OCI-LY7 (cell line): Measurements from ENCODE around the gene REPIN1. TPM values are rescaled to one million over a fixed set of nuclear protein-coding genes. Genes with fewer than 3 reads are reported as not detected.

Experiments
- BruUV-seq: library from RNA; stranded (reverse); fragments of 400-500 nt; replicated peaks from 2 replicates; lab custom pipeline; 2021; lab: Mats Ljungman, UMichigan
- CTCF ChIA-PET: fragments of 300-600 bp; sonication (Branson Sonifier 250); formaldehyde crosslinking; loops from one replicate; lab custom pipeline; 2022; ENCODE audit warnings: antibody characterized with exemption; ENCODE audit not compliant: unreplicated experiment; lab: Charles Lee
- POLR2A ChIA-PET: fragments of 300-600 bp; sonication (Branson Sonifier 250); formaldehyde crosslinking; loops from one replicate; lab custom pipeline; 2022; ENCODE audit warnings: antibody characterized with exemption; lab: Charles Lee
- DNase-seq: peaks from one replicate; pipeline ENCODE4 v3.0.0-alpha.2; 2015; ENCODE audit warnings: low spot score
- H2AFZ ChIP-seq: fragments of 200-600 bp; sonication (generic), shearing (Covaris generic); 2 replicates; pipeline ENCODE4 v1.6.1; 2014; ENCODE audit warnings: mild to moderate bottlenecking, antibody characterized with exemption, low read length, moderate library complexity
- H3K27ac ChIP-seq: fragments of 200-600 bp; sonication (generic); 2 replicates; pipeline ENCODE4 v1.5.1; 2014; ENCODE audit warnings: mixed run types, low read depth, mild to moderate bottlenecking, moderate library complexity, low read length, inconsistent platforms; ENCODE audit not compliant: poor library complexity, severe bottlenecking
- H3K36me3 ChIP-seq: fragments of 200-600 bp; sonication (generic); 2 replicates; pipeline ENCODE4 v1.6.1; 2014; ENCODE audit warnings: mild to moderate bottlenecking, antibody characterized with exemption, low read length, moderate library complexity, mixed read lengths; ENCODE audit not compliant: insufficient read depth
- H3K4me1 ChIP-seq: fragments of 200-600 bp; sonication (generic); 2 replicates; pipeline ENCODE4 v1.5.1; 2014; ENCODE audit warnings: mild to moderate bottlenecking, low read length; ENCODE audit not compliant: insufficient read depth, poor library complexity, severe bottlenecking
- H3K4me2 ChIP-seq: fragments of 200-600 bp; sonication (generic); 2 replicates; pipeline ENCODE4 v1.6.1; 2014; ENCODE audit warnings: mild to moderate bottlenecking, low read length
- H3K4me3 ChIP-seq: fragments of 200-600 bp; sonication (generic); 2 replicates; pipeline ENCODE4 v1.5.1; 2014; ENCODE audit warnings: mild to moderate bottlenecking, low read depth, low read length; ENCODE audit not compliant: poor library complexity, severe bottlenecking
- H3K79me2 ChIP-seq: fragments of 200-600 bp; sonication (generic); 2 replicates; pipeline ENCODE4 v1.6.1; 2016; ENCODE audit warnings: low read depth, mild to moderate bottlenecking, low read length, moderate library complexity, mixed read lengths; ENCODE audit not compliant: insufficient read depth
- H3K9me2 ChIP-seq: fragments of 200-600 bp; sonication (generic); 2 replicates; pipeline ENCODE4 v1.6.1; 2016; ENCODE audit warnings: mild to moderate bottlenecking, low read length, mixed read lengths; ENCODE audit not compliant: insufficient read depth
- H3K9me3 ChIP-seq: fragments of 200-600 bp; sonication (generic); 2 replicates; pipeline ENCODE4 v1.6.1; 2014; ENCODE audit warnings: mild to moderate bottlenecking, mixed run types, low read length, mixed read lengths
- H4K20me1 ChIP-seq: fragments of 200-600 bp; sonication (generic); 2 replicates; pipeline ENCODE4 v1.6.1; 2014; ENCODE audit warnings: mild to moderate bottlenecking, antibody characterized with exemption, low read length, moderate library complexity, mixed read lengths; ENCODE audit not compliant: insufficient read depth
- CTCF ChIP-seq: fragments of 200-600 bp; sonication (generic); conservative IDR thresholded peaks from 2 replicates; pipeline ENCODE4 v1.5.1; 2014; ENCODE audit warnings: mild to moderate bottlenecking, antibody characterized with exemption, low read length, moderate library complexity, mixed read lengths
- EZH2phosphoT487 ChIP-seq: fragments of 200-600 bp; sonication (generic); IDR thresholded peaks from 2 replicates; pipeline ENCODE4 v1.6.1; 2018; ENCODE audit warnings: low read depth, borderline replicate concordance, mild to moderate bottlenecking, mixed run types, antibody characterized with exemption, low read length, moderate library complexity, mixed read lengths
- intact Hi-C: fragments of 100-400 bp; cut with micrococcal nuclease; formaldehyde crosslinking; loops from one replicate; pipeline ENCODE4 v1.10.0; 2022; ENCODE audit not compliant: unreplicated experiment
- total RNA-seq, 2 experiments: library from RNA; depleted of rRNA in 1 of 2; stranded (reverse); fragments of >200 nt in 1 of 2; shearing (Covaris generic) in 1 of 2; gene quantifications; 2 replicates each; pipeline ENCODE4 v1.2.3, GENCODE V29; 2014 to 2022

The REPIN1 gene
- total RNA-seq, 2 experiments from 2014 or later, result 19.0 to 46.2 TPM

- no peaks in the 10 kb centered on the region for H3K9me3 ChIP-seq
- intact Hi-C loops, result no loop called here
- no TSS peak for BruUV-seq
- no peak overlapping the region for H3K4me3 ChIP-seq
- H3K27ac ChIP-seq, result no peak overlapping the region
- H3K9me2 ChIP-seq, result no peaks in the 10 kb centered on the region
- H3K79me2 ChIP-seq, result no peaks in the 10 kb centered on the region
- H2AFZ ChIP-seq, result no peak overlapping the region
- TF ChIP-seq CTCF, result no peak
- no peak for TF ChIP-seq EZH2phosphoT487
- no peaks in the 10 kb centered on the region for H4K20me1 ChIP-seq
- no peaks in the 10 kb centered on the region for H3K36me3 ChIP-seq
- ChIA-PET POLR2A (interaction anchor here (0.7 kb wide), 1 partner anchor 79 kb away, joined by 3 read pairs; no protein-coding TSS in a partner anchor), CTCF (no interaction called here)
- no peak overlapping the region for H3K4me2 ChIP-seq
- no peaks in the 10 kb centered on the region for H3K4me1 ChIP-seq
- no peak for DNase-seq
Observed at GRCh38 chr7:150337179-150337578, 31.4 kb upstream of the REPIN1 start.

DNA sequence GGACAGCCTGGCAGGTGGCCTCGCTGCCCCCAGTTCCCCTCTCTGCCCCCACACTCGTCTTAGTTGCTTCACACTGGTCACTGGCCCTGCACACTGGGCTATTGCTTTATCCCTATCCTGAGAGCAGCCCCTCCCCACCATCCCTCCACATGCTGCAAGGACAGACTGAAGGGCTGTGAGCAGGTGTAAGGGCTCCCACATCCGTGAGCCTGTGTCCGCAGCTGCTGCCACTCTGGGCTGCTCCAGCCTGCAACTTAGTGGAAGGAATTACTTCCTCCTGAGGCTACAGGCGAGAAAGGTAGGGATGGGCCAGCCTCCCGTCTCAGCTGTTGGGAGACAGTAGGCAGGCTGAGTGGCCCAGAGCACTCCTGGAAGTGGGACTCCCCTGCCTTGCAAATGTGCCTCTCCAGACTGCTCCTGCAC is 31.0 kb upstream of the REPIN1 start:
- Histone ChIP-seq H3K79me2 (no peaks in the 10 kb centered on the region), H3K9me2 (no peaks in the 10 kb centered on the region), H3K4me1 (no peaks in the 10 kb centered on the region), H3K4me2 (no peak overlapping the region), H3K27ac (no peak overlapping the region), H3K4me3 (no peak overlapping the region), H3K36me3 (no peaks in the 10 kb centered on the region), H2AFZ (no peak overlapping the region), H4K20me1 (no peaks in the 10 kb centered on the region), H3K9me3 (no peaks in the 10 kb centered on the region)
- TF ChIP-seq CTCF (no peak), EZH2phosphoT487 (no peak)
- ChIA-PET CTCF (no interaction called here), POLR2A (interaction anchor here (0.7 kb wide), 1 partner anchor 78 kb away, joined by 3 read pairs; no protein-coding TSS in a partner anchor)
- BruUV-seq, result no TSS peak
- DNase-seq, result no peak
- intact Hi-C loops, result no loop called here

DNA sequence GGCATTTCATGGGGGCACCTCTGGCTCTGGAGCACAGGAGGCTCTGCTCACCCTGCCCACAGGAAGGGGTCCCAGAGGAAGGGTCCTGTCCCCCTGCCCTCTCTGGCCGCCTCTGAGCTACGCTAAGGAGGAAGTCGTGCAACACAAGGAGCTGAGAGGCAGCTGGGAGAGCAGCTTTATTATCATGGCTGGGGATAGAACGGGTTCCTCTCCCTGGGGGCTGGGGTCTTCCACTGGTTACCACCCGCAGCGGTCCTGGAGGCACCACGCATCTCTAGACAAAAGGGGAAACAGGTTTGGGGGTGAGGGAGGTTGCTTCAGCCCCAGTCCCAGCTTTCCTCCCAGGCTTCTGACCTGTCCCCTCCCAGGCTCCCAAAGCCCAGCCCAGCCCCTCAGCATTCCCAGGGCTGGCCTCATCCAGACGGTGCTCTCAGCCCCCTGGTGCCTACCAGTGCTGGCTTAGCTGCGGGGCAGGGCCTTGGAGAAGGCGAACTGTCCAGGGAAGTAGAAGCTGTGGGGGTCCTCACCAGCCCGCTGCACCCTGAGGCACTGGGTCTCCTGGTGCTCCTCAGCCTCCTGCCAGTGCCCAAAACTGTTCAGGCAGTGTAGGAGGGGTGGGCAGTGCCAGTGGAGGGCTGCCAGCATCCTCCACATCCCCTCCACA is 30.3 kb upstream of the REPIN1 start:
- H3K4me2 ChIP-seq, result no peak overlapping the region
- H2AFZ ChIP-seq, result no peak overlapping the region
- no peaks in the 10 kb centered on the region for H3K79me2 ChIP-seq
- DNase-seq, result no peak
- BruUV-seq, result no TSS peak
- POLR2A ChIA-PET, result no interaction called here
- H3K9me3 ChIP-seq, result no peaks in the 10 kb centered on the region
- intact Hi-C loops, result no loop called here
- H3K36me3 ChIP-seq, result no peaks in the 10 kb centered on the region
- no peaks in the 10 kb centered on the region for H4K20me1 ChIP-seq
- CTCF ChIA-PET, result no interaction called here
- H3K4me1 ChIP-seq, result no peaks in the 10 kb centered on the region
- no peak overlapping the region for H3K27ac ChIP-seq
- no peak for TF ChIP-seq CTCF
- no peak for TF ChIP-seq EZH2phosphoT487
- no peaks in the 10 kb centered on the region for H3K9me2 ChIP-seq
- H3K4me3 ChIP-seq, result no peak overlapping the region
